Prostate gland (tissue), 2 donors: ENCODE results near the gene THAP7. TPM values are rescaled to one million over a fixed set of nuclear protein-coding genes. Genes with fewer than 3 reads are reported as not detected.
A peak's percentile ranks its signal among the peaks of the same experiment; 100 is the strongest.

Experiments used
- DNase-seq: peaks from one replicate; pipeline ENCODE4 v3.0.0-alpha.2; 2019; ENCODE audit warnings: low spot score
- H3K27ac ChIP-seq, 2 donors: fragments of 200-600 bp; sonication (generic); 2 replicates each; pipeline ENCODE4 v1.5.1; 2017 to 2019
- H3K27me3 ChIP-seq: fragments of 200-600 bp; sonication (generic); replicated peaks from 2 replicates; pipeline ENCODE4 v1.5.1; 2019; ENCODE audit not compliant: insufficient read depth
- H3K36me3 ChIP-seq, 2 donors: fragments of 200-600 bp; sonication (generic); 1 replicate in 1 of 2; 2 replicates in 1 of 2; pipeline versions ENCODE4 v1.5.1 to v1.8.1; 2017 to 2019
- H3K4me1 ChIP-seq: fragments of 200-600 bp; sonication (generic); replicated peaks from 2 replicates; pipeline ENCODE4 v1.5.1; 2019
- H3K4me3 ChIP-seq, 2 donors: fragments of 200-600 bp; sonication (generic); 2 replicates each; pipeline ENCODE4 v1.5.1; 2017 to 2019
- H3K9me3 ChIP-seq: fragments of 200-600 bp; sonication (generic); 2 replicates; pipeline ENCODE4 v1.5.1; 2017
- CTCF ChIP-seq, 4 experiments: fragments of 200-600 bp in 2 of 4; fragments of 450-650 bp in 2 of 4; sonication (generic) in 2 of 4; IDR thresholded peaks; 1 replicate in 3 of 4; 2 replicates in 1 of 4; pipeline ENCODE4 v1.5.1; 2016 to 2019; ENCODE audit warnings: antibody characterized with exemption in 4 of 4, mild to moderate bottlenecking in 2 of 4, moderate library complexity in 2 of 4
- POLR2A ChIP-seq: fragments of 450-650 bp; IDR thresholded peaks from one replicate; pipeline ENCODE4 v1.6.1; 2016; ENCODE audit warnings: antibody characterized with exemption, mild to moderate bottlenecking
- POLR2AphosphoS5 ChIP-seq: sonication (generic); formaldehyde crosslinking; IDR thresholded peaks from one replicate; pipeline ENCODE4 v1.6.1; 2017; ENCODE audit warnings: antibody characterized with exemption
- WGBS: methylation state at CpG from one replicate; pipeline ENCODE4 v1.1.5; 2018; 5-methylcytosine and 5-hydroxymethylcytosine counted together
- intact Hi-C: fragments of 100-400 bp; cut with DNase I; formaldehyde crosslinking; loops from one replicate; pipeline ENCODE4 v1.14.2; 2022
- microRNA counts, 2 donors: library from miRNA; unstranded; fragments of <30 nt; microRNA quantifications; one replicate each; lab custom pipeline; 2016 to 2017
- microRNA-seq: library from miRNA; unstranded; fragments of <30 nt; microRNA quantifications from one replicate; pipeline ENCODE4, GENCODE V29; 2016
- small RNA-seq, 2 donors: library from RNA; depleted of rRNA; stranded (forward); fragments of <200 nt; gene quantifications; one replicate each; pipeline ENCODE3, GENCODE V24; 2016
- total RNA-seq, 2 donors: library from RNA; depleted of rRNA; stranded (reverse); fragments of >200 nt; gene quantifications; one replicate each; pipeline ENCODE4 v1.1.0, GENCODE V29; 2016

THAP7 gene
- total RNA-seq, 2 donors from 2014 or later, result 77.7 to 83.1 TPM

GRCh38 chr22:20952544-20953341, 49.2 kb downstream of the THAP7 start:
- peak; percentile 71 for DNase-seq
- H3K4me3 ChIP-seq, result no peak overlapping the region
- TF ChIP-seq CTCF (IDR thresholded peaks at IDR 0.05) (no peak), POLR2AphosphoS5 (peak; percentile 74)
- no peaks in the 10 kb centered on the region for H3K9me3 ChIP-seq
- H3K27me3 ChIP-seq, result no peaks in the 10 kb centered on the region
- peaks cover 0 to 3% of the 10 kb centered on the region in 2 donors for H3K36me3 ChIP-seq
- H3K4me1 ChIP-seq, result peaks cover 4% of the 10 kb centered on the region
- peak overlapping the region; percentile 63 to 68 for H3K27ac ChIP-seq
- 70% methylated on average over 13 of the region's 13 CpGs for WGBS
- intact Hi-C loops, result loop anchor here (10.0 kb wide), 1 partner anchor 48 kb away; no protein-coding TSS in a partner anchor

GRCh38 chr22:20951932-20952380, 50.0 kb downstream of the THAP7 start:
- intact Hi-C loops, result loop anchor here (10.0 kb wide), 1 partner anchor 47 kb away; no protein-coding TSS in a partner anchor
- no peak for TF ChIP-seq POLR2A
- peak in 2 of 4 experiments; percentile 9 to 28 for TF ChIP-seq CTCF (IDR thresholded peaks at IDR 0.05)
- Histone ChIP-seq H3K9me3 (no peaks in the 10 kb centered on the region), H3K27ac (peak overlapping the region; percentile 63 to 68), H3K4me1 (peaks cover 4% of the 10 kb centered on the region), H3K36me3 (peaks cover 0 to 3% of the 10 kb centered on the region in 2 donors), H3K4me3 (no peak overlapping the region), H3K27me3 (no peaks in the 10 kb centered on the region)
- no peak for DNase-seq
- 74% methylated on average over 8 of the region's 8 CpGs for WGBS

GRCh38 chr22:20951151-20951931, 50.6 kb downstream of the THAP7 start:
- 72% methylated on average over 10 of the region's 10 CpGs for WGBS
- TF ChIP-seq POLR2AphosphoS5 (no peak), POLR2A (no peak), CTCF (IDR thresholded peaks at IDR 0.05) (no peak)
- peak overlapping the region in 1 of 2 donors; percentile 68 for H3K27ac ChIP-seq
- DNase-seq, result no peak
- H3K4me3 ChIP-seq, result no peak overlapping the region
- peaks cover 0 to 3% of the 10 kb centered on the region in 2 donors for H3K36me3 ChIP-seq
- intact Hi-C loops, result loop anchor here (10.0 kb wide), 1 partner anchor 47 kb away; no protein-coding TSS in a partner anchor
- peaks cover 4% of the 10 kb centered on the region for H3K4me1 ChIP-seq
- no peaks in the 10 kb centered on the region for H3K27me3 ChIP-seq
- no peaks in the 10 kb centered on the region for H3K9me3 ChIP-seq

GRCh38 chr22:20949698-20950183, 52.2 kb downstream of the THAP7 start:
- no peaks in the 10 kb centered on the region for H3K27me3 ChIP-seq
- peaks cover 0 to 3% of the 10 kb centered on the region in 2 donors for H3K36me3 ChIP-seq
- intact Hi-C loops, result loop anchor here (10.0 kb wide), 1 partner anchor 45 kb away; no protein-coding TSS in a partner anchor
- no peak for TF ChIP-seq POLR2AphosphoS5
- H3K4me1 ChIP-seq, result peaks cover 4% of the 10 kb centered on the region
- no peak overlapping the region for H3K4me3 ChIP-seq
- H3K27ac ChIP-seq, result no peak overlapping the region
- 65% methylated on average over 13 of the region's 13 CpGs for WGBS
- no peak for DNase-seq
- H3K9me3 ChIP-seq, result no peaks in the 10 kb centered on the region

MicroRNAs encoded within 50 kb of the gene (microRNA counts, 767-probe panel; counts per million panel counts)
- microRNA hsa-miR-649 (lab: Ali Mortazavi, UCI), result 0 to 431 counts per million in 2 donors

Small RNAs within 50 kb of the gene (microRNA-seq; reads per million reads assigned to microRNA genes)
- not detected for gene MIR649

Small RNAs within 50 kb of the gene (small RNA-seq; reads per million reads assigned to genes)
- 0 reads per million in 2 donors for gene MIR649

Other genes starting within 250 kb of the THAP7 start
- gene SERPIND1, start 228.0 kb downstream of the THAP7 start, total RNA-seq, result not detected
- 100 to 1,000 TPM in 1 of 2 donors, 10 to 100 TPM in 1; 74.2 to 115 TPM for gene PI4KA, start 143.3 kb downstream of the THAP7 start, total RNA-seq
- gene SNAP29, start 143.1 kb downstream of the THAP7 start, total RNA-seq, result 10 to 100 TPM; 19.1 to 24.1 TPM
- gene CRKL, start 84.7 kb downstream of the THAP7 start, total RNA-seq, result 10 to 100 TPM; 41.6 to 72.0 TPM
- 1 to 10 TPM; 1.4 to 1.8 TPM for gene AIFM3, start 34.9 kb downstream of the THAP7 start, total RNA-seq
- 10 to 100 TPM; 41.5 to 48.9 TPM for gene LZTR1, start 19.8 kb downstream of the THAP7 start, total RNA-seq
- gene P2RX6, start 13.0 kb upstream of the THAP7 start, total RNA-seq, result 1 to 10 TPM; 4.6 to 5.5 TPM
- gene SLC7A4, start 30.4 kb upstream of the THAP7 start, total RNA-seq, result 10 to 100 TPM; 13.0 to 53.9 TPM
- under 1 TPM in 1 of 2 donors, not detected in 1; 0.45 TPM for gene LRRC74B, start 43.8 kb upstream of the THAP7 start, total RNA-seq